Jurkat, Clone E6-1 (cell line): ENCODE data around the gene SKA2. TPM values are rescaled to one million over a fixed set of nuclear protein-coding genes. Genes with fewer than 3 reads are reported as not detected.
"Not testable (repeated sequence)": the region's sequence is repeated elsewhere in the genome, so short reads cannot be mapped to it uniquely, and the experiment has no call there.

Source experiments
- DNase-seq: peaks from one replicate; pipeline ENCODE4 v3.0.0-alpha.2; 2011; ENCODE audit warnings: low read depth, low spot score
- H3K4me3 ChIP-seq: 2 replicates; pipeline ENCODE4 v1.5.1; 2011; ENCODE audit warnings: mild to moderate bottlenecking, low read length, control low read depth, moderate library complexity
- polyA plus RNA-seq: library from polyadenylated mRNA; unstranded; fragments of >200 nt; gene quantifications from one replicate; pipeline ENCODE4 v1.2.1, GENCODE V29; 2012; ENCODE audit warnings: missing spikeins; ENCODE audit not compliant: insufficient read length, insufficient read depth

Gene SKA2, protein sequence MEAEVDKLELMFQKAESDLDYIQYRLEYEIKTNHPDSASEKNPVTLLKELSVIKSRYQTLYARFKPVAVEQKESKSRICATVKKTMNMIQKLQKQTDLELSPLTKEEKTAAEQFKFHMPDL
- 139 TPM for polyA plus RNA-seq

DNA sequence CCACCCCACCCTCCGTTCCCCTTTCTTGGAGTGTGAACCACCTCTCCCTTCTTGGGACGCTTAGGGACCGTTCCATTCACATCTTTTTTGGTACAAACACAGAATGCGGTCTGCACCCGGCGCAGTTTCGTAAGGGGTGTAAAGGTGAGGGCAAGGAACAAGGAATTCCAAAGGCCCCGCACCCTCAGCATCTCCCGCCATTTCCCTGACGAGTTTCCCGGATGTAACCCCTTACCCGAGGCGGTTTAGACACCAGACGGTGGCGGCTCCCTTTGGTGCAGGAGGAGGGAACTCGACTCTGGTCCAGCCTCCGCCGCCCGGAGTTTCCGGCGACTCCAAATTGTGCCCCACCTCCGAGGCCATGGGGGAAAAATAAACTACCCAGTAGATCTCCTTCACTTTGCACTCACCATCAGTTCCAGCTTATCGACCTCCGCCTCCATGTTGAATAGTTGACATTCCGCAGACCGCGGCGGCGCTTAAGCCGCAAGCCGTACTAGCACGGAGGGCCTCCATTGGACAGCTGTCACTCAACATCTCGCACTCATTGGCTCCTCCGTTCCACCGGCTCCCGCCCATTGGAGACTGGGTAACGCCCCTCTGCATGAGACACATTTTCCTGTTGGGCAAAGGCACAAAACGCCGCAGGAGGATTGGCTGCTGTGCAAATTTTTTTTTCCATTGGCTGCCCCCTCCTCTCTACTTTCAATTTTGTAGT, at the start of gene SKA2:
Gene SKA2 (minus strand): TSS at position 466 of the 718 bp plus-strand sequence. CDS start 23 bp downstream, at position 443.
- peak within 1 kb of the TSS; percentile 94 for H3K4me3 ChIP-seq
- DNase-seq: no peak

DNA sequence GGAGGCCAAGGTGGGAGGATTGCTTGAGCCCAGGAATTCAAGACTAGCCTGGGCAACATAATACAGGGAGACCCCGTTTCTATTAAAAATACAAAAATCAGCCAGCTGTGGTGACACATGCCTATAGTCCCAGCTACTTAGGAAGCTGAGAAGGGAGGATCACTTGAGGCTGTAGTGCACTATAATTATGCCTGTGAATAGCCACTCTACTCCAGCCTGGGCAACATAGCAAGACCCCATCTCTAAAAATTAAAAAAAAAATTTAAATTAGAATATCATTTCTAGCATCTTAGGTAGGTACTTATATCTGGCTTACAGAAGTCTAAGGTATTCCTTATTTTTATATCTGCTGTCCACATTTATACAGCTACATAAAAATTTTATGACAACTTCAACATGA, 47.3 kb upstream of the SKA2 start:
- DNase-seq: no peak
- H3K4me3 ChIP-seq: no peak overlapping the region

GRCh38 chr17:59199398-59199797, 44.4 kb upstream of the SKA2 start:
- no peak overlapping the region for H3K4me3 ChIP-seq
- DNase-seq: no peak

DNA sequence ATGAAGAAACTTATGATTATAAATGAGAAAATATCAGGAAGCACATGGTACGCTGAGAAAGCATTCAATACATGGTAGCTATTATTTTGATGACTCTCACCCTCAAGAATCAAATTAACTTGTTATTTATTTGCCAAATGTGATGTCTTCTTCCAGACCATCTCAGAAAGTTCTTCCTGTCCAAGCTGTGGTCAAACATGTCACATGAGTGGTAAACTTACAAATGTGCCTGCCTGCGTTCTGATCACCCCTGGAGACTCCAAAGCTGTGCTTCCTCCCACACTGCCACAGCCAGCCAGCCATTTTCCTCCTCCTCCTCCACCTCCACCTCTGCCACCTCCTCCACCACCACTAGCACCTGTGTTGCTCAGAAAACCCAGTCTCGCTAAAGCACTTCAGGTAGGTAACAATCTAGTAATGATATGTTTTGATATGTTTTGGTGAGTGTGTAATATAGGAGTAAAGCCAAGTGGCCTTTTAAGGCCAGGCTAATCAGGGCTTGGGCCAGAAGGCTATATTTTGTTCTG, 38.4 kb upstream of the SKA2 start:
- no peak for DNase-seq
- no peak overlapping the region for H3K4me3 ChIP-seq

- no peak overlapping the region for H3K4me3 ChIP-seq
These were observed 35.8 kb upstream of the SKA2 start for GRCh38 chr17:59190806-59191205.

DNA sequence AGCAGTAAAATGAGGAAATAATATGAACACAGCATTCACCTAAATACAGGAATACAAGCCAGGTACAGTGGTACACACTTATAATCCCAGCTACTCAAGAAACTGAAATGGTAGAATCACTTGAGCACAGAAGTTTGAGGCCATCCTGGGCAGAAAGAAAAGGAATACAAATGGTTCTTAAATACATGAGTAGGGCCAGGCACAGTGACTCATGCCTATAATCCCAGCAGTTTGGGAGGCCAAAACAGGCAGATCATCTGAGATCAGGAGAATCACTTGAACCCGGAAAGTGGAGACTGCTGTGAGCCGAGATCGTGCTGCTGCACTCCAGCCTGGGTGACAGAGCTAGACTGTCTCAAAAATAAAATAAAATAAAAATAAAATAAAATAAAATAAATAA, 31.9 kb upstream of the SKA2 start:
- no peak overlapping the region for H3K4me3 ChIP-seq
- DNase-seq: no peak

More at GRCh38 chr17:59190806-59191205, 35.8 kb upstream of the SKA2 start:
- no peak for DNase-seq

GRCh38 chr17:59185997-59186396, 31.0 kb upstream of the SKA2 start:
- no peak overlapping the region for H3K4me3 ChIP-seq
- DNase-seq: no peak

DNA sequence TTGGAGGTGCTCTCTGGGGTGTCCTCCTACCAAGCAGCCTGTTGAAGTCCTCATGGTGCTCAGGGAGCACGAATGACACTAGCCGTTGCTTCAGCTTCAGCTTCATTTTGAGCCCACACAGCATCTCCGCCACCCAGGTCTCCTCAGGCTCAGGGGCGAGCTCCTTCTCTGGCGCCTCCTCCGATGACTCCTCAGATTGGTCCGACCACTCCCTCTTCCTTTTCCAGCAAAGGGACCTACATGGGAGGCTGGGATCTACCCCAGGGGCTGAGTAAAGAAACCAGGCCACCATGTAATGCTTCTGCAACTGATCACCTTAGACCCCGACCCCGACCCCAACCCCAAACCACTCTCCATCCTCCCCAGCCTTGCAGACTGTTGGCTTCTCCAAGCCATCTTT, 26.5 kb upstream of the SKA2 start:
- no peak overlapping the region for H3K4me3 ChIP-seq
- no peak for DNase-seq

DNA sequence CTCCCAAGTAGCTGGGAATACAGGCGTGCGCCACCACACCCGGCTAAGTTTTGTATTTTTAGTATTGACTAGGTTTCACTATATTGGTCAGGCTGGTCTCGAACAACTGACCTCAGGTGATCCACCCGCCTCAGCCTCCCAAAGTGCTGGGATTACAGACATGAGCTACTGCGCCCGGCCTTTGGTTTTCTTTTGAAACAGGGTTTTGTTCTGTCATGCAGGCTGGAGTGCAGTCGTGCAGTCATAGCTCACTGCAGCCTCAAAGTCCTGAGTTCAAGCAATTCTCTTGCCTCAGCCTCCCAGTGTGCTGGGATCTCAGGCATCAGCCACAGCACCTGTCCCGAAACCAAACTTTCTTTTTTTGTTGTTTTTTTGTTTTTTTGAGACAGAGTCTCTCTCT, 25.6 kb upstream of the SKA2 start:
- H3K4me3 ChIP-seq: no peak overlapping the region
- no peak for DNase-seq

DNA sequence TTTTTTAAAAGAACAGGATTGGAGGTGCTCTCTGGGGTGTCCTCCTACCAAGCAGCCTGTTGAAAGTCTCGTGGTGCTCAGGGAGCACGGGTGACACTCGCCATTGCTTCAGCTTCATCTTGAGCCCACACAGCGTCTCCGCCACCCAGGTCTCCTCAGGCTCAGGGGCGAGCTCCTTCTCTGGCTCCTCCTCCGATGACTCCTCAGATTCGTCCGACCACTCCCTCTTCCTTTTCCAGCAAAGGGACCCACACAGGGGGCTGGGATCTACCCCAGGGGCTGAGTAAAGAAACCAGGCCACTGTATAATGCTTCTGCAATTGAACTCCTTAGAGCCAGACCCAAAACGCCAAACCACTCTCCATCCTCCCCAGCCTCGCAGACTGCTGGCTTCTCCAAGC, 24.6 kb upstream of the SKA2 start:
- not testable (repeated sequence) for H3K4me3 ChIP-seq, DNase-seq

DNA sequence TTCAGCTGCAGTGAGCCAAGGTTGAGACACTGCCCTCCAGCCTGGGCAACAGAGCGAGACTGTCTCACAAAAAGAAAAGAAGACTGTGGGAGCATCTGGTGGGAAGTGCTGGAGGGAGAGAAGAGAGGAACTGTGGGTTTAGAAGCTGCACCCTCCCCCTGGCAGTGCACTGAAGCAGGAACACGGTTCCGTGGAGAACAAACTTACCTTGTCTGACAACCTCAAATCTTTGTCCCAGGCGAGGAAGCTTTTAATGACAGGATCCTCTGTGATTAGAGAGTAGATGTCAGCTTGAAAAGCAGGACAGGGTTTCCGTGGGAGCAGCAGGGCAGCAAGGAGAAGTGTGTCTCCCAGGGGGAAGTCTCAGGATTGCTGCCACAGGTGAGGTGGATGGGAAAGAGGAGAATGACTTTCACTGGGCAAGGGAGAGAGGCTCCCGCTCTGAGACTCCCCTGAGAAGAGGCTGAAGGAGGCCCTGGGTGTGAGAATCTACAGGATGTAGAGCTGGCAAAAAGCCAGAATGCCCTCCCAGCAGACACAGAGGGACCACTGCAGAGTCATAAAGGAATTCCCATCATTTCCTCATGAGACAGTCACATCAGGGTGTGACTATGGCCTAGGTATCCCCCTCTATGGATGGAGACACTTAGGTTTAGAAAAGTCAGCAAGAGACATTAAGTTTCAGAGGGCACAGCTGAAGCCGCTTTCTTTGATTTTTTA, 23.4 kb upstream of the SKA2 start:
- no peak overlapping the region for H3K4me3 ChIP-seq
- DNase-seq: no peak

GRCh38 chr17:59175076-59175475, 20.1 kb upstream of the SKA2 start:
- no peak overlapping the region for H3K4me3 ChIP-seq
- DNase-seq: no peak

DNA sequence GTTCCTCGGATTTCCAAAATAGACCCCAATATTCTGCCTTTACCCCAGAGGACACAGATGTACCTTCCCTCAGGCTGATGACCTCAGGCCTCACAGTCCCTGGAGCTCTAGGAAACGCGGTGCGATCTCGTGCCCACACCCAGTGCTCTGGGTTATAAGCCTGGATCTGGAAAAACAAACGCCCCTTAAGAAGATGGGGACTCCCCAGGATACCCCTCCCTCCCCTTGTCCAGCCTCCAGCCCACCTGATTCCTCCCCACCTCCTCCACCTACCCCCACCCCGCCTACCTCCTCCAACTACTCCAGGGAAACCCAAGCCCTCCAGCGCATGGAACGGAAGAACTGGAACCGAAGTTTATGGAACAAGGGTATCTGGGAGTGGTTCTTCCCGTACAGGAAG, 19.7 kb upstream of the SKA2 start:
- H3K4me3 ChIP-seq: no peak overlapping the region
- DNase-seq: no peak

DNA sequence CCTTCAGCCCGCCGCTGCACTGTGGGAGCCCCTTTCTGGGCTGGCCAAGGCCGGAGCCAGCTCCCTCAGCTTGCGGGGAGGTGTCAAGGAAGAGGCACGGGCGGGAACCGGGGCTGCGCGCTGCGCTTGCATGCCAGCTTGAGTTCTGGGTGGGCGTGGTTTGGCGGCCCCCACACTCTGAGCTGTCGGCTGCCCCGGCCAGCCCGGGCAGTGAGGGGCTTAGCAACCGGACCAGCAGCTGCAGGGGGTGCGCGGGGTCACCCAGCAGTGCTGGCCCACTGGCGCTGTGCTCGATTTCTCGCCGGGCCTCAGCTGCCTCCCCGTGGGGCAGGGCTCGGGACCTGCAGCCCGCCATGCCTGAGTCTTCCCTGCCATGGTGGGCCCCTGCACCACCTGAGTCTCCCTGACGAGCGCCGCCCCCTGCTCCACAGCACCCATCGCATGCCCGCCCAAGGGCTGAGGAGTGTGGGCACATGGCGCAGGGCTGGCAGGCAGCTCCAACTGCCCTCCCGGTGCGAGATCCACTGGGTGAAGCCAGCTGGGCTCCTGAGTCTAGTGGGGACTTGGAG, 17.5 kb upstream of the SKA2 start:
- DNase-seq: no peak
- H3K4me3 ChIP-seq: no peak overlapping the region

DNA sequence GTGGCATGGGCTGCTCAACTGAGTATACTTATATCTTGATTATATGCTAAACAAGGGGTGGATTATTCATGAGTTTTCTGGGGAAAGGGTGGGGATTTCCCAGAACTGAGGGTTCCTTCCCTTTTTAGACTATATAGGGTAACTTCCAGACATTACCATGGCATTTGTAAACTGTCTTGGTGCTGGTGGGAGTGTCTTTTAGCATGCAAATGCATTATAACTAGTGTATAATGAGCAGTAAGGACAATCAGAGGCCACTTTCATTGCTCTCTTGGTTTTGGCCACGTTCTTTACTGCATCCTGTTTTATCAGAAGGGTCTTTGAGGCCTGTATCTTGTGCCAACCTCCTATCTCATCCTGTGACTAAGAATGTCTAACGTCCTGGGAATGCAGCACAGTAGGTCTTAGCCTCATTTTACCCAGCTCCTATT, 12.6 kb upstream of the SKA2 start:
- DNase-seq: no peak
- H3K4me3 ChIP-seq: no peak overlapping the region

DNA sequence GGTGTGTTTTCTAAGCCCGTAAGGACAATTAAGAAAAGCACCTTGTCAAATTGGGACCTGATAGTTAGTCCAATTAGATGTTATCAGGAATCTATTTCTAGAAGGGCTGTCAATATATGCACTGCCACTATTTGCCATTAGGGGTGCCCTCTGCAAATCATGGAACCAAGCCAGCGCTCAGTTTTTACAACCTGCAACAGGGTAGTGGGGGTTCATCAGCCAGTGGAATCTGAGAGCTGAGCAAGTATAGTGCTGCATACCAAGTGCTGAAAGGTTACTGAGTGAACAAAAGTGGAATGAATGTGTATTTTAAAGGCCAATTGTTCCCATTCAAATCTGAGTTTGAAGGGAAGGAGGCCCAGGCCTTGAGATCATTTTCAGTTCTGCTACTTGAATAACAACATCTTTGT, 11.0 kb upstream of the SKA2 start:
- H3K4me3 ChIP-seq: no peak overlapping the region
- DNase-seq: peak; percentile 50

- H3K4me3 ChIP-seq: no peak overlapping the region
- no peak for DNase-seq
These were observed 6.5 kb upstream of the SKA2 start for GRCh38 chr17:59161477-59161876.

- DNase-seq: no peak
- H3K4me3 ChIP-seq: no peak overlapping the region; the same call in 1 of the 2 replicates
These were observed 5.4 kb upstream of the SKA2 start for GRCh38 chr17:59160157-59161025.
